ENCODE results near the gene MYO18B.

The MYO18B gene

DNA sequence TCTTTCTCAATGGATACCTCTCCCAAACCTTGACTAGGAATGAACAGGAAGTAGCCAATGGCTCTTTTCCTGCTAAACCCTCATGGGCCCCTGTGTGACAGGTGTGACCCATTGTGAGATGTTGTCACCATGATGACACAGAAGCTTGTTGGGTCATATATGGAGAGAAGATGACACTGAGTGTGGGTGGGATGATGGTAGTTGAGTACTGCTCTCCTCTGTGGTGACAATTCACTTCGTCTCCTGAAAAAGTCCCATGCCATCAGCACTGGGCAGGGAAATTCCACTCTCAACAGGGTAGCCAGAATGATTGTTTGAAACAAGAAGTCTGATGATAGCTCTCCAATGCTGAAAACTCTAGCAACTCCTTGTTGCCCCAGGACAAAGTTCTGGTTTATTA, 333.3 kb downstream of the MYO18B start:
- no peak overlapping the region for H3K4me3 ChIP-seq (replicated peaks; ENCODE audit: insufficient read depth, low read length)

DNA sequence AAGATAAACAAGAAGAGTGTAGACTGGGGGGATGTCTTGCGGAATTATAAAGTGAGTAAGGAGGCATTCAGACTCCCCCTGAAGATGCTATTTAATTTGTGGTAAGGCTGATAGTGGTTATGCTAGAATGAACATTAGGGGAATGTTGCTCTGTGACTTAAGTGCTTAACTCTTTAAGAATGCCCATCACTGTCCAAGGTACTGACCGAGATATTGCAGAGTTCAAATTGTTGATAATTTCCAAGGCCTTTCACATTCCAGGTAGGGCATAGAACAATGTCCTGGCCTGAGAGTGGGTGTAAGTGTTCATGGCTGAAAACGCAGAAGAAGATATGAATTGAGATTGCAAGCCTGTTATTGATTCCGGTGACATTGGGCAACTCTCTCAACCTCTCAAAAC, 337.0 kb downstream of the MYO18B start:
- Histone ChIP-seq H3K27me3 (ENCODE audit: insufficient read depth, poor library complexity, severe bottlenecking) (no peaks in the 10 kb centered on the region), H3K27ac (replicated peaks) (no peak overlapping the region), H3K4me3 (replicated peaks; ENCODE audit: insufficient read depth, low read length) (no peak overlapping the region)
- TF ChIP-seq SPI1 (IDR thresholded peaks at IDR 0.05; ENCODE audit: borderline replicate concordance, low read depth), result no peak
- TF ChIP-seq, protein P1, sequence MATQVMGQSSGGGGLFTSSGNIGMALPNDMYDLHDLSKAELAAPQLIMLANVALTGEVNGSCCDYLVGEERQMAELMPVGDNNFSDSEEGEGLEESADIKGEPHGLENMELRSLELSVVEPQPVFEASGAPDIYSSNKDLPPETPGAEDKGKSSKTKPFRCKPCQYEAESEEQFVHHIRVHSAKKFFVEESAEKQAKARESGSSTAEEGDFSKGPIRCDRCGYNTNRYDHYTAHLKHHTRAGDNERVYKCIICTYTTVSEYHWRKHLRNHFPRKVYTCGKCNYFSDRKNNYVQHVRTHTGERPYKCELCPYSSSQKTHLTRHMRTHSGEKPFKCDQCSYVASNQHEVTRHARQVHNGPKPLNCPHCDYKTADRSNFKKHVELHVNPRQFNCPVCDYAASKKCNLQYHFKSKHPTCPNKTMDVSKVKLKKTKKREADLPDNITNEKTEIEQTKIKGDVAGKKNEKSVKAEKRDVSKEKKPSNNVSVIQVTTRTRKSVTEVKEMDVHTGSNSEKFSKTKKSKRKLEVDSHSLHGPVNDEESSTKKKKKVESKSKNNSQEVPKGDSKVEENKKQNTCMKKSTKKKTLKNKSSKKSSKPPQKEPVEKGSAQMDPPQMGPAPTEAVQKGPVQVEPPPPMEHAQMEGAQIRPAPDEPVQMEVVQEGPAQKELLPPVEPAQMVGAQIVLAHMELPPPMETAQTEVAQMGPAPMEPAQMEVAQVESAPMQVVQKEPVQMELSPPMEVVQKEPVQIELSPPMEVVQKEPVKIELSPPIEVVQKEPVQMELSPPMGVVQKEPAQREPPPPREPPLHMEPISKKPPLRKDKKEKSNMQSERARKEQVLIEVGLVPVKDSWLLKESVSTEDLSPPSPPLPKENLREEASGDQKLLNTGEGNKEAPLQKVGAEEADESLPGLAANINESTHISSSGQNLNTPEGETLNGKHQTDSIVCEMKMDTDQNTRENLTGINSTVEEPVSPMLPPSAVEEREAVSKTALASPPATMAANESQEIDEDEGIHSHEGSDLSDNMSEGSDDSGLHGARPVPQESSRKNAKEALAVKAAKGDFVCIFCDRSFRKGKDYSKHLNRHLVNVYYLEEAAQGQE (IDR thresholded peaks at IDR 0.05; ENCODE audit: insufficient replicate concordance, low read depth), result peak; percentile 91
- no peak for DNase-seq (ENCODE audit: low read depth in 1 of 2, low spot score in 1 of 2)

More for the DNA sequence above, 333.3 kb downstream of the MYO18B start:
- DNase-seq (ENCODE audit: low read depth in 1 of 2, low spot score in 1 of 2), result no peak
- no peaks in the 10 kb centered on the region for H3K27me3 ChIP-seq (ENCODE audit: insufficient read depth, poor library complexity, severe bottlenecking)
- TF ChIP-seq SPI1 (IDR thresholded peaks at IDR 0.05; ENCODE audit: borderline replicate concordance, low read depth), result no peak
- TF ChIP-seq, protein P1 (IDR thresholded peaks at IDR 0.05; ENCODE audit: insufficient replicate concordance, low read depth), result no peak
- TF ChIP-seq, protein P2, sequence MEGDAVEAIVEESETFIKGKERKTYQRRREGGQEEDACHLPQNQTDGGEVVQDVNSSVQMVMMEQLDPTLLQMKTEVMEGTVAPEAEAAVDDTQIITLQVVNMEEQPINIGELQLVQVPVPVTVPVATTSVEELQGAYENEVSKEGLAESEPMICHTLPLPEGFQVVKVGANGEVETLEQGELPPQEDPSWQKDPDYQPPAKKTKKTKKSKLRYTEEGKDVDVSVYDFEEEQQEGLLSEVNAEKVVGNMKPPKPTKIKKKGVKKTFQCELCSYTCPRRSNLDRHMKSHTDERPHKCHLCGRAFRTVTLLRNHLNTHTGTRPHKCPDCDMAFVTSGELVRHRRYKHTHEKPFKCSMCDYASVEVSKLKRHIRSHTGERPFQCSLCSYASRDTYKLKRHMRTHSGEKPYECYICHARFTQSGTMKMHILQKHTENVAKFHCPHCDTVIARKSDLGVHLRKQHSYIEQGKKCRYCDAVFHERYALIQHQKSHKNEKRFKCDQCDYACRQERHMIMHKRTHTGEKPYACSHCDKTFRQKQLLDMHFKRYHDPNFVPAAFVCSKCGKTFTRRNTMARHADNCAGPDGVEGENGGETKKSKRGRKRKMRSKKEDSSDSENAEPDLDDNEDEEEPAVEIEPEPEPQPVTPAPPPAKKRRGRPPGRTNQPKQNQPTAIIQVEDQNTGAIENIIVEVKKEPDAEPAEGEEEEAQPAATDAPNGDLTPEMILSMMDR (IDR thresholded peaks at IDR 0.05; ENCODE audit: insufficient read depth, low read length), result no peak
- no peak for TF ChIP-seq POLR2AphosphoS5 (IDR thresholded peaks at IDR 0.05; ENCODE audit: low read depth)
- TF ChIP-seq GABPA (IDR thresholded peaks at IDR 0.05; ENCODE audit: low read depth), result no peak
- H3K27ac ChIP-seq (replicated peaks), result no peak overlapping the region
